A673 (cell line): Measurements from ENCODE around the gene CNEP1R1.

ENCODE experiments used
- EZH2 ChIP-seq: fragments of 200-600 bp; sonication (generic); IDR thresholded peaks from 2 replicates; pipeline ENCODE4 v1.6.1; 2017; ENCODE audit warnings: borderline replicate concordance, low read depth, mild to moderate bottlenecking, mixed read lengths, antibody characterized with exemption, low read length; ENCODE audit not compliant: poor library complexity, severe bottlenecking
- TF ChIP-seq, protein P1 (sequence below): fragments of 300-800, 200-600 bp; sonication (generic); conservative IDR thresholded peaks from 2 replicates; pipeline ENCODE4 v1.5.1; 2017; ENCODE audit warnings: low read depth, mild to moderate bottlenecking, antibody characterized with exemption, low read length, moderate library complexity, mixed read lengths

GRCh38 chr16:50045412-50045811 is 20.4 kb downstream of the CNEP1R1 start:
- TF ChIP-seq, protein P1, sequence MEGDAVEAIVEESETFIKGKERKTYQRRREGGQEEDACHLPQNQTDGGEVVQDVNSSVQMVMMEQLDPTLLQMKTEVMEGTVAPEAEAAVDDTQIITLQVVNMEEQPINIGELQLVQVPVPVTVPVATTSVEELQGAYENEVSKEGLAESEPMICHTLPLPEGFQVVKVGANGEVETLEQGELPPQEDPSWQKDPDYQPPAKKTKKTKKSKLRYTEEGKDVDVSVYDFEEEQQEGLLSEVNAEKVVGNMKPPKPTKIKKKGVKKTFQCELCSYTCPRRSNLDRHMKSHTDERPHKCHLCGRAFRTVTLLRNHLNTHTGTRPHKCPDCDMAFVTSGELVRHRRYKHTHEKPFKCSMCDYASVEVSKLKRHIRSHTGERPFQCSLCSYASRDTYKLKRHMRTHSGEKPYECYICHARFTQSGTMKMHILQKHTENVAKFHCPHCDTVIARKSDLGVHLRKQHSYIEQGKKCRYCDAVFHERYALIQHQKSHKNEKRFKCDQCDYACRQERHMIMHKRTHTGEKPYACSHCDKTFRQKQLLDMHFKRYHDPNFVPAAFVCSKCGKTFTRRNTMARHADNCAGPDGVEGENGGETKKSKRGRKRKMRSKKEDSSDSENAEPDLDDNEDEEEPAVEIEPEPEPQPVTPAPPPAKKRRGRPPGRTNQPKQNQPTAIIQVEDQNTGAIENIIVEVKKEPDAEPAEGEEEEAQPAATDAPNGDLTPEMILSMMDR, result no peak
- no peak for TF ChIP-seq EZH2
